Hepatocyte (in vitro differentiated cells): Measurements from ENCODE around the gene PXMP4. TPM values are rescaled to one million over a fixed set of nuclear protein-coding genes. Genes with fewer than 3 reads are reported as not detected.

ENCODE experiments used
- DNase-seq: peaks from one replicate; pipeline ENCODE4 v3.0.0-alpha.2; 2016; ENCODE audit warnings: low spot score
- H2AFZ ChIP-seq: fragments of 200-600 bp; sonication (generic); 2 replicates; pipeline ENCODE4 v1.6.0; 2016; ENCODE audit warnings: antibody characterized with exemption, mild to moderate bottlenecking
- H3K27ac ChIP-seq: fragments of 200-600 bp; sonication (generic); 2 replicates; pipeline ENCODE4 v1.5.1; 2016; ENCODE audit warnings: mild to moderate bottlenecking
- H3K27me3 ChIP-seq: fragments of 200-600 bp; sonication (generic); 2 replicates; pipeline ENCODE4 v1.6.1; 2016
- H3K36me3 ChIP-seq: fragments of 200-600 bp; sonication (generic); replicated peaks from 2 replicates; pipeline ENCODE4 v1.5.1; 2016; ENCODE audit warnings: low read depth; ENCODE audit not compliant: insufficient read depth
- H3K4me1 ChIP-seq: fragments of 200-600 bp; sonication (generic); 2 replicates; pipeline ENCODE4 v1.5.1; 2016; ENCODE audit warnings: mild to moderate bottlenecking, moderate library complexity; ENCODE audit not compliant: insufficient read depth
- H3K4me2 ChIP-seq: fragments of 200-600 bp; sonication (generic); 2 replicates; pipeline ENCODE4 v1.6.0; 2016
- H3K4me3 ChIP-seq: fragments of 200-600 bp; sonication (generic); 2 replicates; pipeline ENCODE4 v1.5.1; 2016; ENCODE audit warnings: mild to moderate bottlenecking
- H3K79me2 ChIP-seq: fragments of 200-600 bp; sonication (generic); 2 replicates; pipeline ENCODE4 v1.6.0; 2017; ENCODE audit warnings: mild to moderate bottlenecking
- H3K9me2 ChIP-seq: fragments of 200-600 bp; sonication (generic); replicated peaks from 2 replicates; pipeline ENCODE4 v1.6.0; 2017; ENCODE audit warnings: mild to moderate bottlenecking; ENCODE audit not compliant: insufficient read depth
- H3K9me3 ChIP-seq: fragments of 200-600 bp; sonication (generic); 2 replicates; pipeline ENCODE4 v1.5.1; 2016; ENCODE audit warnings: low read depth, mild to moderate bottlenecking
- H4K20me1 ChIP-seq: fragments of 200-600 bp; sonication (generic); 2 replicates; pipeline ENCODE4 v1.6.0; 2016; ENCODE audit warnings: mild to moderate bottlenecking; ENCODE audit not compliant: insufficient read depth, poor library complexity, severe bottlenecking
- CTCF ChIP-seq: fragments of 200-600 bp; sonication (generic); IDR thresholded peaks from 2 replicates; pipeline ENCODE4 v1.5.1; 2016; ENCODE audit warnings: antibody characterized with exemption, mild to moderate bottlenecking; ENCODE audit not compliant: poor library complexity
- EZH2 ChIP-seq: fragments of 200-600 bp; sonication (generic); IDR thresholded peaks from 2 replicates; pipeline ENCODE4 v1.6.1; 2016; ENCODE audit warnings: antibody characterized with exemption, mild to moderate bottlenecking, borderline replicate concordance
- EZH2phosphoT487 ChIP-seq: fragments of 200-600 bp; sonication (generic); IDR thresholded peaks from one replicate; pipeline ENCODE4 v1.6.1; 2018; ENCODE audit warnings: antibody characterized with exemption, mild to moderate bottlenecking, low read depth, moderate library complexity; ENCODE audit not compliant: unreplicated experiment, severe bottlenecking
- WGBS: methylation state at CpG from one replicate; pipeline ENCODE4 v1.1.6; 2016; ENCODE audit warnings: low lambda C conversion rate; ENCODE audit errors: missing lambda C conversion rate; 5-methylcytosine and 5-hydroxymethylcytosine counted together
- polyA plus RNA-seq: library from polyadenylated mRNA; unstranded; fragments of >200 nt; fragmentation: Nextera tagmentation; extraction: Ambion mirVana; gene quantifications from 2 replicates; pipeline ENCODE4 v1.2.1, GENCODE V29; 2016
- total RNA-seq: library from RNA; depleted of rRNA; stranded (reverse); fragments of >200 nt; gene quantifications from 2 replicates; pipeline ENCODE4 v1.2.3, GENCODE V29; 2014

Gene PXMP4
- total and polyA plus RNA-seq, 2 experiments from 2014 or later = 4.1 to 4.7 TPM

DNA sequence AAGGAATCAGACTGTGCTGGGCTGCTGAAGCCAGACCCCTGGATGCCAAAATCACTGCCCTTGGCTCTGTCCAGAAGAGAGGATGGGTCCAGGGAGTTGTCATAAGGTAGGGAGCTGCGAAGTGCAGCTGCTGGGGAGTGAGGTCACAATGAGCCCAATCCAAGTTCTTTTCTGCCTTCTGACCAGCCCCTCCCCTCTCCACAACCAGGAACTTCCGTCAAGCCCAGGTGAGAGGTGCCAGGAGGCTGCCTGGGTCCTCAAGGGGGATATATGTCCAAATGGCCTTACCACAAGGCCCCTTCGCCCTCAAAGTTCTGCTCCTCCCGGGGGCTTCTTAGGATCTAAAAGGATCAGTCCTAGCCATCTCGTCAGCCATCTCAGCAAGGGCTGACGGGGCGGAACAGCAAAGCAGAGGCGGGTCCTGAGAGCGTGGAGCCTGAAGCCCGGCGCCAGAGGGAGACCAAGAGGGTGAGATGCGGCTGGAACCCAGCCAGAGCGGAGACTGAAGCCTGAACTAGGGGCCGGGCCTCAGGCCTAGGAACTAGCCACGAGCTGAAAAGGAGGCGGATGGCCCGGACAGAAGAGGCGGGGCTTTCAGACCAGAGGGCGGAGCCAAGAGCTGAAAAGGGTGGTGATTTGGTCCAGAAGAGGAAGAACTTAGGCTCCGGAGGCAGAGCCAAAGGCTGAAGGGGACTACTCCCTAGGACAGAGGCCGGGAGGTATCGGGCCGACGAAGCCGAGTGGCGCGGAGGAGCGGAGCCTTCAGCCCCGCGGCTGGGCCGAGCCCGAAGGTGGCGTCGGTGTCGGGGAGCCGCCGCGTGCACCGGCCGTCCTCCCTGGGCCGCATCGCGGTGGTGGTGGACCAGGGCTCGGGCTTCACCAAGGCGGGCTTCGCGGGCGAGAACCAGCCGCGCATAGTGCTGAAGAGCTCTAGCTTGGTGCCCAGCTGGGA lies 53.5 kb downstream of the PXMP4 start, which contains the start of gene ACTL10:
Gene ACTL10 (plus strand): TSS at position 651 of the 952 bp plus-strand sequence. CDS start 555 bp downstream, outside the sequence.
- WGBS = 77% methylated on average over 48 of the region's 50 CpGs
- Histone ChIP-seq H3K9me3 (no peaks in the 10 kb centered on the region), H3K4me3 (no peak within 1 kb of the TSS), H3K9me2 (no peaks in the 10 kb centered on the region), H3K4me2 (peak within 1 kb of the TSS; percentile 80), H3K4me1 (peaks cover 14% of the 10 kb centered on the region), H3K79me2 (peaks cover 9% of the 10 kb centered on the region), H3K27me3 (no peaks in the 10 kb centered on the region), H3K36me3 (no peaks in the 10 kb centered on the region), H2AFZ (no peak within 1 kb of the TSS), H4K20me1 (no peaks in the 10 kb centered on the region), H3K27ac (peak within 1 kb of the TSS; percentile 82)
- peak; percentile 92 for DNase-seq
- TF ChIP-seq CTCF (no peak), EZH2 (no peak), EZH2phosphoT487 (no peak)

DNA sequence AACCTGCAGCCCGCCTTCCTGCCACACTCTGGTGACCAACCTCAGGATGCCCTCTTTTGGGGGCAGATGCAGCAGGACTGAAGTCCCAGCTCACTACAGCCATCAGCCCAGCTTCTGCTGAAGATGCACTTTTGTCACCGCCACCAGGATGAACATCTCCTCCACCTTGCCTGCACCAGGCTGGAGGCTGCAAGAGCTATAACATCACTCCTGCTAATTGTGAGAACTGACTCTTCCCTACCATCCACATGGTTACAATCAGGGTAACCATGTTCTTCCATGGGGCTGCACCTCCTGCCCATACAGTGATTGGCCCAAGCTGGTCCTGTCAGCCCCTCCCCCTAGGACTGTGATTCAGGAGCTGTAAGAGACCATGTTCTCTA lies 55.4 kb downstream of the PXMP4 start:
- no peaks in the 10 kb centered on the region for H3K36me3 ChIP-seq
- TF ChIP-seq EZH2 = no peak
- TF ChIP-seq EZH2phosphoT487 = no peak
- TF ChIP-seq CTCF = no peak
- no peaks in the 10 kb centered on the region for H3K27me3 ChIP-seq
- H3K4me3 ChIP-seq = no peak overlapping the region
- no peaks in the 10 kb centered on the region for H4K20me1 ChIP-seq
- H3K4me2 ChIP-seq = peak overlapping the region; percentile 97
- peaks cover 14% of the 10 kb centered on the region for H3K4me1 ChIP-seq
- 100% methylated on average over 2 of the region's 2 CpGs for whole genome bisulfite sequencing
- DNase-seq = no peak
- peak overlapping the region; percentile 95 for H3K27ac ChIP-seq
- H3K9me2 ChIP-seq = no peaks in the 10 kb centered on the region
- no peak overlapping the region for H2AFZ ChIP-seq
- H3K79me2 ChIP-seq = peaks cover 10% of the 10 kb centered on the region
- no peaks in the 10 kb centered on the region for H3K9me3 ChIP-seq

DNA sequence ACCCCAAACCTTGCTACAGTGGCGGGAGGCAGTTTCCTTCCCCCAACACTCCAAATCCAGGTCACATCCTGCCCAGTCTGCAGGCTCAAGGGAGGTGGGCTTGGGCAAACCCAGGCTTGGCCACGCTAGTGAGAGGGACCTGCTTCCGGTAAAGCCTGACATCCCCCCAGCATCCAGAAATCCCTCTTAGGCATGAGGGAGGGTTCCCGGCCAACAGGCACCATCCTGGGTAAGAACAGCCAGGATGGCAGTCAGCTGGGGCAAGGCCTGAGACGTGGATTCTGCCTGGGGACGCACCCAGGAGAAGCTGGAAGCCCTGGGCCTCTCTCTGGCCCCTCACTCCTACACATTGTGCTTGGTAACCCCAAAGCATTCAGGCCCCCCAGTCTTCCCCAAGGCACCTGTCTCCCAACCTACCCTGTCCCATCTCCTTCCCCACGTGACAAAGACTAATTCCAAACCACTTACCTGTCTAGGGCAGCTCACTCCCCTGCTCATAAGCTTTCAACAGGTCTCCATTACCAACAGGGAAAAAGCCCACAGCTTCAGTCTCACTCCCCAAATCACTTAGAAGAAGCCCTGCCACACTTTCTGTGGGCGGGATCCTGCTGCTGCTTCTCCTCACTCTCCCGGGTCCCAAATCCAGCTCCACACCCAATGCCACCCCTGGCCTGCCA lies 55.9 kb downstream of the PXMP4 start:
- no peaks in the 10 kb centered on the region for H4K20me1 ChIP-seq
- no peak for DNase-seq
- H3K4me1 ChIP-seq = peaks cover 14% of the 10 kb centered on the region
- H3K4me3 ChIP-seq = peak overlapping the region; percentile 88
- no peaks in the 10 kb centered on the region for H3K27me3 ChIP-seq
- no peak for TF ChIP-seq EZH2
- TF ChIP-seq CTCF = no peak
- no peak for TF ChIP-seq EZH2phosphoT487
- no peaks in the 10 kb centered on the region for H3K9me3 ChIP-seq
- H3K9me2 ChIP-seq = no peaks in the 10 kb centered on the region
- peak overlapping the region; percentile 88 for H2AFZ ChIP-seq
- no peaks in the 10 kb centered on the region for H3K36me3 ChIP-seq
- 51% methylated on average over 9 of the region's 9 CpGs for WGBS
- peak overlapping the region; percentile 95 for H3K27ac ChIP-seq
- peak overlapping the region; percentile 97 for H3K4me2 ChIP-seq
- H3K79me2 ChIP-seq = peaks cover 10% of the 10 kb centered on the region
